ENCODE measurements around the gene COL17A1. TPM values are rescaled to one million over a fixed set of nuclear protein-coding genes. Genes with fewer than 3 reads are reported as not detected.

The COL17A1 gene
- 10 to 100 TPM in 3 of 4 donors, 1 to 10 TPM in 1; 4.9 to 78.1 (median 35.5) TPM for polyA plus RNA-seq
- long read RNA-seq, donor 1, full-length matches to known transcripts, result 1 of 1 reads
- long read RNA-seq, donor 1, partial matches to known transcripts, result 0 of 1 reads
- long read RNA-seq, donor 1, other reads (novel, unspliced or antisense), result 0 of 1 reads
- long read RNA-seq, donor 2, partial matches to known transcripts, result 5 of 5 reads
- long read RNA-seq, donor 2, other reads (novel, unspliced or antisense), result 0 of 5 reads
- long read RNA-seq, donor 3, result 0 reads
- long read RNA-seq, donor 4, result 0 reads
- long read RNA-seq, donor 5, result 0 reads
- long read RNA-seq, donor 6, result 0 reads
- long read RNA-seq, donor 7, result 0 reads
- long read RNA-seq, donor 8, partial matches to known transcripts, result 6 of 6 reads
- long read RNA-seq, donor 8, other reads (novel, unspliced or antisense), result 0 of 6 reads
- long read RNA-seq, donor 9, result 0 reads
- long read RNA-seq, donor 10, result 0 reads

DNA sequence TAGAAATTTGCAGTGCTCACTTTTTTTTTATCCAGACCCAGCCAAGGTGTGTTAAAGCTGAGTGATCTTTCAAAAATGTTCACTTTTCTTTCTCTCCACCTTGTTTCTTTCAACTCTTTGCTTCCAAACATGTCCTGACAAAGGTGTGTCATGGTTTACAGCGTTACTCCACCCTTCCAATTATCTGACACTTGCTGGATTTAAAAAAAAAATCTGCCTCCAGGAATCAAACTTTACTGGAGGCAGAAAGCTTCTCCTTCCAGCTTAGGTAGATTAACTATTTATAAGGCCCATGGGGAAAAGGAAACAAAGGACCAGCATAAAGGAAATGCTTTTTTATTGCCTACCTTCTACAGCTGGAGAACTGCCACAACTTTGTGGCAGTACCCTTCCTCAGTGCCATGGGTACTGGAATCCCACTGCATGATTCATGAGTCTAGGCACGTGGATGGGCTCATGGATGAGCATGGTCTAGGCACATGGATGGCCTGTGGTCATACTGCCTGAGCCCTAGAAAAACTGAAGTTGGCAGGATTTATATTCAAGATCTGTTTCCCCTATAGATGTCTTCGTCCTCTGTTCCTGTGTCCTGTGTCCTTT, at the start of gene COL17A1:
TSS of gene COL17A1 (minus strand) at position 80 of the 600 bp plus-strand sequence. CDS start 5,207 bp downstream, outside the sequence.
- Histone ChIP-seq H3K4me3 (ENCODE audit: low read depth in 1 of 3, low read length in 3 of 3) (peak within 1 kb of the TSS in 1 of 3 donors; percentile 44), H3K9me3 (ENCODE audit: control insufficient read depth in 2 of 2, insufficient read depth in 1 of 2, low read depth in 1 of 2, low read length in 1 of 2) (no peaks in the 10 kb centered on the region), H3K27me3 (ENCODE audit: control insufficient read depth in 3 of 3, insufficient read depth in 3 of 3, low read length in 3 of 3) (peaks cover 0 to 3% (median 0%) of the 10 kb centered on the region in 3 donors), H3K4me1 (ENCODE audit: control insufficient read depth in 3 of 3, insufficient read depth in 2 of 3, low read depth in 1 of 3, low read length in 2 of 3) (peaks cover 0 to 8% (median 0%) of the 10 kb centered on the region in 3 donors), H3K27ac (ENCODE audit: low read depth in 1 of 3, low read length in 2 of 3) (no peak within 1 kb of the TSS), H3K36me3 (ENCODE audit: control insufficient read depth in 3 of 3, insufficient read depth in 2 of 3, low read depth in 1 of 3, low read length in 3 of 3) (no peaks in the 10 kb centered on the region)
- WGBS, 3 donors, result 31 to 58% (median 39%) methylated on average over 3 of the region's 3 CpGs
- FAIRE-seq (no peak), DNase-seq (peak in 1 of 2 donors; percentile 31)

DNA sequence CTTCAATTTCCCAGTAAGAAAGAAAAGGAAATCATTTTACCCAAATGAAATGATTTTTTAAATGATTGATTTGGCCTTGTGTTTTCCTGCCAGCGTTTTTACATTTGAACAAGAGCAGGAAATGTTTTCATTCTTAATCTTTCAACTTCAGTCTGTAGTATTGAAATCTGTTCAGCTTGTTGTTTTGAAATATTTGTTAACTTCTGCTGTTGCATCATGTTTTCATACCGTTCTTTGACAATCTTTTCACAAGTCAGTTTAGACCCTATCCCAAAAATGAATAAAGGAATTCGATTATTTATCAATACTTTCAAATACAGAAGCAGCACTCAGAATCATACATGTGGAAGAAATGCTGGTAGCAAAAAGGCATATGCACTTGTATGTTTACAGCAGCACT, 44.4 kb upstream of the COL17A1 start:
- no peaks in the 10 kb centered on the region for H3K9me3 ChIP-seq (ENCODE audit: control insufficient read depth in 2 of 2, insufficient read depth in 1 of 2, low read depth in 1 of 2, low read length in 1 of 2)
- no peaks in the 10 kb centered on the region for H3K27me3 ChIP-seq (ENCODE audit: control insufficient read depth in 3 of 3, insufficient read depth in 3 of 3, low read length in 3 of 3)
- no peaks in the 10 kb centered on the region for H3K36me3 ChIP-seq (ENCODE audit: control insufficient read depth in 3 of 3, insufficient read depth in 2 of 3, low read depth in 1 of 3, low read length in 3 of 3)
- H3K27ac ChIP-seq (ENCODE audit: low read depth in 1 of 3, low read length in 2 of 3), result no peak overlapping the region
- WGBS, 3 donors, result 62 to 71% (median 66%) methylated on average over 3 of the region's 3 CpGs
- H3K4me1 ChIP-seq (ENCODE audit: control insufficient read depth in 3 of 3, insufficient read depth in 2 of 3, low read depth in 1 of 3, low read length in 2 of 3), result no peaks in the 10 kb centered on the region
- FAIRE-seq (no peak), DNase-seq (no peak)
- H3K4me3 ChIP-seq (ENCODE audit: low read depth in 1 of 3, low read length in 3 of 3), result no peak overlapping the region

- peaks cover 0 to 3% (median 0%) of the 10 kb centered on the region in 3 donors for H3K36me3 ChIP-seq (ENCODE audit: control insufficient read depth in 3 of 3, insufficient read depth in 2 of 3, low read depth in 1 of 3, low read length in 3 of 3)
- WGBS, 3 donors, result 68 to 84% (median 76%) methylated on average over 2 of the region's 2 CpGs
- no peak overlapping the region for H3K27ac ChIP-seq (ENCODE audit: low read depth in 1 of 3, low read length in 2 of 3)
- no peaks in the 10 kb centered on the region for H3K27me3 ChIP-seq (ENCODE audit: control insufficient read depth in 3 of 3, insufficient read depth in 3 of 3, low read length in 3 of 3)
- peaks cover 0 to 2% (median 0%) of the 10 kb centered on the region in 3 donors for H3K4me1 ChIP-seq (ENCODE audit: control insufficient read depth in 3 of 3, insufficient read depth in 2 of 3, low read depth in 1 of 3, low read length in 2 of 3)
- no peak for FAIRE-seq
- no peak for DNase-seq
- no peaks in the 10 kb centered on the region for H3K9me3 ChIP-seq (ENCODE audit: control insufficient read depth in 2 of 2, insufficient read depth in 1 of 2, low read depth in 1 of 2, low read length in 1 of 2)
- H3K4me3 ChIP-seq (ENCODE audit: low read depth in 1 of 3, low read length in 3 of 3), result no peak overlapping the region
Measured at GRCh38 chr10:104128214-104128613, 42.5 kb upstream of the COL17A1 start.

DNA sequence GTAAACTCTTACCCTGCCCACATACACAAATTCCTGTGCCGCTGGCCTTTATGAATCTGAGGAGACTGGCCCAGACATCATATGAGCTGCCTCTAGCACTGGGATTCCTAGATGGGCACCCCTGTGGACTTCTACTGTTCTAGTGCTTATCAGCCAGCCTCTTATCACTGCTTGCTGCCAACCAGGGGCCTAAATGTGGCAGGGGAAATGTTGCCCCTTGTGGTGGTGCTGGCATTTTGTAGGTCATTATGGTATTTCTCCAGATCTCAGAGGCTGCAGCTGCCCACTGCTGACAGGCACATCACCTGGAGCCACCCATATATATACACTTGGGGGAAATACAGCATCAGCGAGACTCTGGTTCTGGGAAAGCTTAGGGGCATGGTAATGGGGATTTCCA, 41.7 kb upstream of the COL17A1 start:
- Histone ChIP-seq H3K4me3 (ENCODE audit: low read depth in 1 of 3, low read length in 3 of 3) (no peak overlapping the region), H3K9me3 (ENCODE audit: control insufficient read depth in 2 of 2, insufficient read depth in 1 of 2, low read depth in 1 of 2, low read length in 1 of 2) (no peaks in the 10 kb centered on the region), H3K27me3 (ENCODE audit: control insufficient read depth in 3 of 3, insufficient read depth in 3 of 3, low read length in 3 of 3) (no peaks in the 10 kb centered on the region), H3K4me1 (ENCODE audit: control insufficient read depth in 3 of 3, insufficient read depth in 2 of 3, low read depth in 1 of 3, low read length in 2 of 3) (peaks cover 0 to 2% (median 0%) of the 10 kb centered on the region in 3 donors), H3K36me3 (ENCODE audit: control insufficient read depth in 3 of 3, insufficient read depth in 2 of 3, low read depth in 1 of 3, low read length in 3 of 3) (peaks cover 0 to 3% (median 0%) of the 10 kb centered on the region in 3 donors), H3K27ac (ENCODE audit: low read depth in 1 of 3, low read length in 2 of 3) (no peak overlapping the region)
- DNase-seq (no peak), FAIRE-seq (no peak)
- 76 to 90% (median 87%) methylated on average over 2 of the region's 2 CpGs for WGBS, 3 donors

DNA sequence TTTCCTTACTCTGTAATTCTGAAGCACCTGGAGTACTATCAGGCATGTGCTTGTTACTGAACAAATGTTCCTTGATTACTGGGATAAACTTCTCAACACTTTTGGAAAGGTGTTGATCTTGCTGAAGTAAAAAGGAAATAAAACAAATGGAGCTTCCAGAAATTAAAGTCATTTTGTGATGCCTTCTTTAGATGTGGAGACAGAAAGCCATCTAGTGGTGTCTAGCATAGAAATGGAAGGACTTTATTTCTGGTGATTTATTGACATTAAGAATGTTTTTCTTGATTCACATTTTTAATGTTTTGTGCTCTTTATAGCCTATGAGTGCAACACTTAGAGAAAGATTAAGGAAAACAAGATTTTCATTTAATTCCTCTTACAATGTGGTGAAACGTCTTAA, 37.7 kb upstream of the COL17A1 start:
- DNase-seq (peak in 1 of 2 donors; percentile 11), FAIRE-seq (peak; percentile 87)
- Histone ChIP-seq H3K27ac (ENCODE audit: low read depth in 1 of 3, low read length in 2 of 3) (no peak overlapping the region), H3K27me3 (ENCODE audit: control insufficient read depth in 3 of 3, insufficient read depth in 3 of 3, low read length in 3 of 3) (no peaks in the 10 kb centered on the region), H3K36me3 (ENCODE audit: control insufficient read depth in 3 of 3, insufficient read depth in 2 of 3, low read depth in 1 of 3, low read length in 3 of 3) (peaks cover 0 to 3% (median 0%) of the 10 kb centered on the region in 3 donors), H3K4me3 (ENCODE audit: low read depth in 1 of 3, low read length in 3 of 3) (no peak overlapping the region), H3K4me1 (ENCODE audit: control insufficient read depth in 3 of 3, insufficient read depth in 2 of 3, low read depth in 1 of 3, low read length in 2 of 3) (peaks cover 0 to 7% (median 3%) of the 10 kb centered on the region in 3 donors), H3K9me3 (ENCODE audit: control insufficient read depth in 2 of 2, insufficient read depth in 1 of 2, low read depth in 1 of 2, low read length in 1 of 2) (no peaks in the 10 kb centered on the region)
- 70 to 86% (median 84%) methylated on average over 1 of the region's 1 CpG for WGBS, 3 donors

GRCh38 chr10:104122225-104123107, 36.8 kb upstream of the COL17A1 start:
- FAIRE-seq (no peak), DNase-seq (no peak)
- peaks cover 0 to 3% (median 0%) of the 10 kb centered on the region in 3 donors for H3K36me3 ChIP-seq (ENCODE audit: control insufficient read depth in 3 of 3, insufficient read depth in 2 of 3, low read depth in 1 of 3, low read length in 3 of 3)
- no peaks in the 10 kb centered on the region for H3K27me3 ChIP-seq (ENCODE audit: control insufficient read depth in 3 of 3, insufficient read depth in 3 of 3, low read length in 3 of 3)
- H3K27ac ChIP-seq (ENCODE audit: low read depth in 1 of 3, low read length in 2 of 3), result peak overlapping the region; percentile 78 to 87 (median 82)
- peaks cover 0 to 11% (median 3%) of the 10 kb centered on the region in 3 donors for H3K4me1 ChIP-seq (ENCODE audit: control insufficient read depth in 3 of 3, insufficient read depth in 2 of 3, low read depth in 1 of 3, low read length in 2 of 3)
- H3K9me3 ChIP-seq (ENCODE audit: control insufficient read depth in 2 of 2, insufficient read depth in 1 of 2, low read depth in 1 of 2, low read length in 1 of 2), result no peaks in the 10 kb centered on the region
- H3K4me3 ChIP-seq (ENCODE audit: low read depth in 1 of 3, low read length in 3 of 3), result peak overlapping the region; percentile 63 to 79 (median 73)
- WGBS, 3 donors, result 15 to 18% (median 16%) methylated on average over 23 of the region's 23 CpGs

GRCh38 chr10:104121485-104122224, 36.0 kb upstream of the COL17A1 start, which contains the start of gene SFR1:
SFR1 (plus strand) TSS chr10:104122171; CDS start chr10:104122184, 13 bp downstream.
- 0 to 1% (median 0%) methylated on average over 63 to 67 of the region's 67 CpGs for WGBS, 3 donors
- Histone ChIP-seq H3K4me3 (ENCODE audit: low read depth in 1 of 3, low read length in 3 of 3) (peak within 1 kb of the TSS; percentile 63 to 79 (median 73)), H3K4me1 (ENCODE audit: control insufficient read depth in 3 of 3, insufficient read depth in 2 of 3, low read depth in 1 of 3, low read length in 2 of 3) (peaks cover 0 to 14% (median 3%) of the 10 kb centered on the region in 3 donors), H3K36me3 (ENCODE audit: control insufficient read depth in 3 of 3, insufficient read depth in 2 of 3, low read depth in 1 of 3, low read length in 3 of 3) (peaks cover 0 to 3% (median 0%) of the 10 kb centered on the region in 3 donors), H3K27ac (ENCODE audit: low read depth in 1 of 3, low read length in 2 of 3) (peak within 1 kb of the TSS; percentile 95 to 100 (median 99)), H3K9me3 (ENCODE audit: control insufficient read depth in 2 of 2, insufficient read depth in 1 of 2, low read depth in 1 of 2, low read length in 1 of 2) (no peaks in the 10 kb centered on the region), H3K27me3 (ENCODE audit: control insufficient read depth in 3 of 3, insufficient read depth in 3 of 3, low read length in 3 of 3) (no peaks in the 10 kb centered on the region)
- DNase-seq (peak; percentile 99 to 100), FAIRE-seq (no peak)
